NCI-H1092 (cell line): Measurements from ENCODE around the gene RGMA.

Source experiments
- DNase-seq: peaks from one replicate; lab custom pipeline; 2025; lab: John Stamatoyannopoulos, UW

Gene RGMA

GRCh38 chr15:93091465-93091864 lies 2.5 kb upstream of the RGMA start:
- DNase-seq: no peak

- DNase-seq: no peak
Observed at GRCh38 chr15:93089727-93090305, 805 bp upstream of the RGMA start.

- no peak for DNase-seq
Observed at GRCh38 chr15:93088200-93088980, 621 bp downstream of the RGMA start.

GRCh38 chr15:93087825-93088199 lies 1.2 kb downstream of the RGMA start:
- no peak for DNase-seq

GRCh38 chr15:93086791-93087190 lies 2.2 kb downstream of the RGMA start:
- DNase-seq: no peak

- DNase-seq: no peak
Observed at GRCh38 chr15:93085692-93086091, 3.3 kb downstream of the RGMA start.

- DNase-seq: no peak
Observed at GRCh38 chr15:93082861-93083260, 6.2 kb downstream of the RGMA start.

- no peak for DNase-seq
Observed at GRCh38 chr15:93081399-93081798, 7.6 kb downstream of the RGMA start.

- DNase-seq: no peak
Observed at GRCh38 chr15:93080451-93080850, 8.6 kb downstream of the RGMA start.

GRCh38 chr15:93076875-93077274 lies 12.1 kb downstream of the RGMA start:
- no peak for DNase-seq

GRCh38 chr15:93076217-93076616 lies 12.8 kb downstream of the RGMA start:
- DNase-seq: no peak

- DNase-seq: no peak
Observed at GRCh38 chr15:93074599-93074998, 14.4 kb downstream of the RGMA start.

GRCh38 chr15:93073465-93073952 lies 15.5 kb downstream of the RGMA start:
- DNase-seq: no peak

- no peak for DNase-seq
Observed at GRCh38 chr15:93072411-93073394, 16.3 kb downstream of the RGMA start.

- no peak for DNase-seq
Observed at GRCh38 chr15:93072011-93072410, 17.0 kb downstream of the RGMA start.

- DNase-seq: no peak
Observed at GRCh38 chr15:93071469-93071936, 17.5 kb downstream of the RGMA start.

GRCh38 chr15:93070551-93071296 lies 18.3 kb downstream of the RGMA start:
- DNase-seq: no peak

GRCh38 chr15:93070132-93070531 lies 18.9 kb downstream of the RGMA start:
- no peak for DNase-seq

GRCh38 chr15:93068581-93069199 lies 20.3 kb downstream of the RGMA start:
- no peak for DNase-seq

- no peak for DNase-seq
Observed at GRCh38 chr15:93067649-93068085, 21.3 kb downstream of the RGMA start.
